Small intestine (tissue), 7 donors: ENCODE results near the gene GRB10. TPM values are rescaled to one million over a fixed set of nuclear protein-coding genes. Genes with fewer than 3 reads are reported as not detected.

Source experiments
- DNase-seq, 2 donors: peaks; one replicate each; pipeline versions ENCODE4 v3.0.0 to v3.0.0-alpha.2; 2013
- FAIRE-seq: peaks from 2 replicates; lab custom pipeline; 2012; peaks lifted over from hg19 to GRCh38; lab: Jason Lieb, UNC
- H3K27ac ChIP-seq, 3 donors: one replicate each; pipeline ENCODE4 v1.5.1; 2013; ENCODE audit warnings: low read length in 2 of 3, mild to moderate bottlenecking in 2 of 3, control low read depth in 1 of 3, inconsistent platforms in 1 of 3, low read depth in 1 of 3, moderate library complexity in 1 of 3
- H3K27me3 ChIP-seq, 3 donors: one replicate each; pipeline ENCODE4 v1.6.1; 2013; ENCODE audit warnings: low read length in 3 of 3, inconsistent platforms in 1 of 3; ENCODE audit not compliant: control insufficient read depth in 3 of 3, insufficient read depth in 3 of 3
- H3K36me3 ChIP-seq, 3 donors: one replicate each; pipeline ENCODE4 v1.6.1; 2013; ENCODE audit warnings: low read length in 3 of 3, inconsistent platforms in 1 of 3, low read depth in 1 of 3, mild to moderate bottlenecking in 1 of 3, moderate library complexity in 1 of 3; ENCODE audit not compliant: control insufficient read depth in 3 of 3, insufficient read depth in 2 of 3
- H3K4me1 ChIP-seq, 3 donors: one replicate each; pipeline ENCODE4 v1.6.1; 2013; ENCODE audit warnings: low read length in 2 of 3, inconsistent platforms in 1 of 3, low read depth in 1 of 3, mild to moderate bottlenecking in 1 of 3, moderate library complexity in 1 of 3; ENCODE audit not compliant: control insufficient read depth in 3 of 3, insufficient read depth in 2 of 3
- H3K4me3 ChIP-seq, 3 donors: one replicate each; pipeline ENCODE4 v1.5.1; 2013; ENCODE audit warnings: low read length in 3 of 3, control low read depth in 1 of 3, inconsistent platforms in 1 of 3, low read depth in 1 of 3, mild to moderate bottlenecking in 1 of 3, moderate library complexity in 1 of 3
- H3K9me3 ChIP-seq, 2 donors: one replicate each; pipeline ENCODE4 v1.6.1; 2013; ENCODE audit warnings: low read depth in 1 of 2, low read length in 1 of 2; ENCODE audit not compliant: control insufficient read depth in 2 of 2, insufficient read depth in 1 of 2
- WGBS, 3 donors: extraction: QIAGEN DNeasy Blood & Tissue Kit; methylation state at CpG; one replicate each; pipeline ENCODE4 v1.1.7; 2013; 5-methylcytosine and 5-hydroxymethylcytosine counted together
- polyA plus RNA-seq, 4 donors: library from polyadenylated mRNA; stranded (reverse) in 3 of 4; unstranded in 1 of 4; fragments of 200-250 nt in 3 of 4; fragments of 120-200 nt in 1 of 4; gene quantifications; one replicate each; pipeline versions ENCODE4 v1.2.1 to v1.2.3, GENCODE V29; 2013
- donor health status: healthy with polysubstance abuse.
- donor health status: control.
- donor health status: control.
- donor health status: Bipolar disorder and iron deficiency.
- donor health status: healthy.

Gene GRB10
- polyA plus RNA-seq, 4 donors: 14.5 to 33.8 (median 22.1) TPM

- H3K4me1 ChIP-seq: peaks cover 0 to 10% (median 7%) of the 10 kb centered on the region in 3 donors
- H3K36me3 ChIP-seq: peaks cover 0 to 11% (median 0%) of the 10 kb centered on the region in 3 donors
- 85 to 96% (median 87%) methylated on average over 18 of the region's 18 CpGs for WGBS, 3 donors
- H3K27me3 ChIP-seq: no peaks in the 10 kb centered on the region
- H3K27ac ChIP-seq: no peak overlapping the region
- H3K4me3 ChIP-seq: no peak overlapping the region
- H3K9me3 ChIP-seq: no peaks in the 10 kb centered on the region
- DNase-seq (no peak), FAIRE-seq (no peak)
Observed at GRCh38 chr7:50724526-50725520, 57.9 kb downstream of the GRB10 start.

- no peaks in the 10 kb centered on the region for H3K27me3 ChIP-seq
- peaks cover 0 to 13% (median 7%) of the 10 kb centered on the region in 3 donors for H3K4me1 ChIP-seq
- no peak overlapping the region for H3K27ac ChIP-seq
- no peaks in the 10 kb centered on the region for H3K9me3 ChIP-seq
- H3K36me3 ChIP-seq: peaks cover 0 to 11% (median 0%) of the 10 kb centered on the region in 3 donors
- FAIRE-seq (no peak), DNase-seq (no peak)
- H3K4me3 ChIP-seq: no peak overlapping the region
- WGBS, 3 donors: 85 to 97% (median 93%) methylated on average over 9 of the region's 9 CpGs
Observed at GRCh38 chr7:50723888-50724287, 58.8 kb downstream of the GRB10 start.

GRCh38 chr7:50723173-50723572 is 59.5 kb downstream of the GRB10 start:
- Histone ChIP-seq H3K4me1 (peaks cover 4 to 19% (median 7%) of the 10 kb centered on the region in 3 donors), H3K36me3 (peaks cover 0 to 11% (median 0%) of the 10 kb centered on the region in 3 donors), H3K27ac (no peak overlapping the region), H3K9me3 (no peaks in the 10 kb centered on the region), H3K27me3 (no peaks in the 10 kb centered on the region), H3K4me3 (no peak overlapping the region)
- DNase-seq: no peak
- 80 to 94% (median 83%) methylated on average over 4 of the region's 4 CpGs for WGBS, 3 donors
- FAIRE-seq: no peak

DNA sequence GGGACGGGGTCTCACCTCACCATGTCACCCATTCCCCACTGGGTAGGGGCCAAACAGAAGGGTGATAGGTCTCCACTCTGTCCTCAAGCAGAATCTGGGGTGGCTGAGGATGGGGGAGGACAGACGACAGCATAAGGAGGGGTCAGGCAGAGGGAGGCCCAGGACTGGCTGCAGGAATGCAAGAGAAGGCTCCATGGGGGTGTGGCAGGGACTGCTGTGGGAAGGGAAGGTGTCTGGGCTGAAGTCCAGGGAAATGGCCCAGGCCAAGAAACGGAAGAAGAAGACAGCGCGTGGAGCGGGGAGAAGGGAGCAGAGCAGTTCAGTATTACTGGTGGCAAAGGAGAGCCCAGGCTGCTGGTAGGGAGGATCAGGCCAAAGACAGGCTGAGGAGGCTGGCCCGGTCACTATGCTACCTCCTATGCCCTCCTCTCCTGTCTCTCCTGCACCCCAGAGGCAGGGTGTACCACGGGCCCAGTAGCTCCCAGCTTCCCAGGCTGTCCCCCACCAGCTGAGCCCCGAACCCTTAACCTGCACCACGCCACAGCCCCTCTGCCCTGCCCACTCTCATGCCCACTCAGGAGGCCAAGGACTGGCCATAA is 60.9 kb downstream of the GRB10 start:
- Histone ChIP-seq H3K4me1 (peaks cover 4 to 19% (median 7%) of the 10 kb centered on the region in 3 donors), H3K27me3 (no peaks in the 10 kb centered on the region), H3K9me3 (no peaks in the 10 kb centered on the region), H3K27ac (no peak overlapping the region), H3K4me3 (no peak overlapping the region), H3K36me3 (peaks cover 0 to 11% (median 0%) of the 10 kb centered on the region in 3 donors)
- DNase-seq: peak; percentile 64 to 81
- FAIRE-seq: no peak
- 54 to 72% (median 57%) methylated on average over 9 to 10 of the region's 10 CpGs for WGBS, 3 donors

- Histone ChIP-seq H3K27me3 (no peaks in the 10 kb centered on the region), H3K36me3 (peaks cover 0 to 11% (median 0%) of the 10 kb centered on the region in 3 donors), H3K4me1 (peaks cover 4 to 19% (median 7%) of the 10 kb centered on the region in 3 donors), H3K4me3 (no peak overlapping the region), H3K27ac (no peak overlapping the region), H3K9me3 (no peaks in the 10 kb centered on the region)
- no peak for DNase-seq
- no peak for FAIRE-seq
- WGBS, 3 donors: 88 to 96% (median 93%) methylated on average over 10 of the region's 10 CpGs
Observed at GRCh38 chr7:50721160-50721559, 61.5 kb downstream of the GRB10 start.

GRCh38 chr7:50720295-50720694 is 62.4 kb downstream of the GRB10 start:
- Histone ChIP-seq H3K4me3 (no peak overlapping the region), H3K9me3 (no peaks in the 10 kb centered on the region), H3K4me1 (peaks cover 4 to 19% (median 7%) of the 10 kb centered on the region in 3 donors), H3K36me3 (peaks cover 0 to 11% (median 0%) of the 10 kb centered on the region in 3 donors), H3K27me3 (no peaks in the 10 kb centered on the region), H3K27ac (no peak overlapping the region)
- DNase-seq (no peak), FAIRE-seq (no peak)
- 85 to 94% (median 90%) methylated on average over 7 of the region's 7 CpGs for WGBS, 3 donors

GRCh38 chr7:50718876-50719275 is 63.8 kb downstream of the GRB10 start:
- no peaks in the 10 kb centered on the region for H3K9me3 ChIP-seq
- 14 to 56% (median 35%) methylated on average over 2 of the region's 2 CpGs for WGBS, 3 donors
- H3K36me3 ChIP-seq: peaks cover 0 to 9% (median 0%) of the 10 kb centered on the region in 3 donors
- no peak overlapping the region for H3K4me3 ChIP-seq
- no peak overlapping the region for H3K27ac ChIP-seq
- no peaks in the 10 kb centered on the region for H3K27me3 ChIP-seq
- FAIRE-seq (no peak), DNase-seq (peak; percentile 53 to 60)
- H3K4me1 ChIP-seq: peaks cover 4 to 19% (median 7%) of the 10 kb centered on the region in 3 donors

GRCh38 chr7:50718311-50718710 is 64.4 kb downstream of the GRB10 start:
- Histone ChIP-seq H3K36me3 (peaks cover 0 to 4% (median 0%) of the 10 kb centered on the region in 3 donors), H3K9me3 (no peaks in the 10 kb centered on the region), H3K4me3 (no peak overlapping the region), H3K4me1 (peaks cover 4 to 19% (median 7%) of the 10 kb centered on the region in 3 donors), H3K27ac (no peak overlapping the region), H3K27me3 (no peaks in the 10 kb centered on the region)
- FAIRE-seq (no peak), DNase-seq (no peak)
- WGBS, 3 donors: 64 to 75% (median 74%) methylated on average over 6 of the region's 6 CpGs
